Stimulated activated CD4-positive, alpha-beta T cell treated with anti-CD3 and anti-CD28 coated beads, TNF-alpha, amount 100 ng/mL, for 48 hours (primary cell): Measurements from ENCODE around the gene SART3.
A peak's percentile ranks its signal among the peaks of the same experiment; 100 is the strongest.
"Not testable (repeated sequence)": the region's sequence is repeated elsewhere in the genome, so short reads cannot be mapped to it uniquely, and the experiment has no call there.

Source experiments
- DNase-seq, 3 donors: peaks; one replicate each; pipeline ENCODE4 v3.0.0-alpha.2; 2020; ENCODE audit warnings: low read depth in 3 of 3

The SART3 gene

GRCh38 chr12:108580531-108580930, 19.6 kb upstream of the SART3 start:
- no peak for DNase-seq

GRCh38 chr12:108578813-108579212, 17.8 kb upstream of the SART3 start:
- no peak for DNase-seq

GRCh38 chr12:108578264-108578663, 17.3 kb upstream of the SART3 start:
- no peak for DNase-seq

GRCh38 chr12:108577458-108577857, 16.5 kb upstream of the SART3 start:
- DNase-seq, result no peak

GRCh38 chr12:108576660-108577234, 15.8 kb upstream of the SART3 start:
- DNase-seq, result no peak

- no peak for DNase-seq
These were observed 14.4 kb upstream of the SART3 start for GRCh38 chr12:108575199-108575912.

- DNase-seq, result not testable (repeated sequence)
These were observed 13.3 kb upstream of the SART3 start for GRCh38 chr12:108574276-108574675.

- no peak for DNase-seq
These were observed 12.3 kb upstream of the SART3 start for GRCh38 chr12:108573317-108573716.

GRCh38 chr12:108572166-108572790, 11.3 kb upstream of the SART3 start:
- DNase-seq, result no peak

- no peak for DNase-seq
These were observed 10.7 kb upstream of the SART3 start for GRCh38 chr12:108571609-108572165.

- DNase-seq, result no peak
These were observed 10.0 kb upstream of the SART3 start for GRCh38 chr12:108570743-108571608.

GRCh38 chr12:108568338-108569154, 7.6 kb upstream of the SART3 start:
- DNase-seq, result peak in 2 of 3 donors; percentile 37 to 66

- no peak for DNase-seq
These were observed 6.7 kb upstream of the SART3 start for GRCh38 chr12:108567406-108568337.

GRCh38 chr12:108566452-108566851, 5.5 kb upstream of the SART3 start:
- DNase-seq, result no peak

GRCh38 chr12:108565976-108566375, 5.0 kb upstream of the SART3 start:
- peak in 1 of 3 donors; percentile 45 for DNase-seq

GRCh38 chr12:108565146-108565545, 4.2 kb upstream of the SART3 start:
- no peak for DNase-seq

GRCh38 chr12:108564724-108565123, 3.8 kb upstream of the SART3 start:
- no peak for DNase-seq

- DNase-seq, result no peak
These were observed 2.8 kb upstream of the SART3 start for GRCh38 chr12:108563804-108564151.

GRCh38 chr12:108563136-108563803, 2.3 kb upstream of the SART3 start:
- DNase-seq, result peak; percentile 67 to 83 (median 78)
